Lower leg skin (tissue), 4 donors: ENCODE data around the gene TBX2. TPM values are rescaled to one million over a fixed set of nuclear protein-coding genes. Genes with fewer than 3 reads are reported as not detected.

Experiments used
- DNase-seq, 2 donors: peaks; one replicate each; pipeline ENCODE4 v3.0.0-alpha.2; 2019; ENCODE audit warnings: low spot score in 2 of 2
- H3K4me3 ChIP-seq: fragments of 200-600 bp; sonication (generic); 2 replicates; pipeline ENCODE4 v1.5.1; 2017; ENCODE audit warnings: mild to moderate bottlenecking, low read depth; ENCODE audit not compliant: poor library complexity, severe bottlenecking
- CTCF ChIP-seq, 3 donors: fragments of 450-650 bp; IDR thresholded peaks; one replicate each; pipeline ENCODE4 v1.5.1; 2016; ENCODE audit warnings: antibody characterized with exemption in 3 of 3, mild to moderate bottlenecking in 3 of 3, moderate library complexity in 2 of 3
- POLR2A ChIP-seq, 2 donors: fragments of 450-650 bp; IDR thresholded peaks; one replicate each; pipeline ENCODE4 v1.6.1; 2016 to 2017; ENCODE audit warnings: antibody characterized with exemption in 2 of 2, mild to moderate bottlenecking in 1 of 2, moderate library complexity in 1 of 2
- WGBS, 2 donors: methylation state at CpG; one replicate each; pipeline ENCODE4 v1.1.5; 2018; 5-methylcytosine and 5-hydroxymethylcytosine counted together
- intact Hi-C: fragments of 100-400 bp; cut with DNase I; formaldehyde crosslinking; loops from one replicate; pipeline ENCODE4 v1.15.0; 2023; ENCODE audit warnings: low total_unique reads
- total RNA-seq, 4 donors: library from RNA; depleted of rRNA; stranded (reverse); fragments of >200 nt; gene quantifications; one replicate each; pipeline ENCODE4 v1.1.0, GENCODE V29; 2016

Gene TBX2
- total RNA-seq, 4 donors from 2014 or later = 0.25 to 9.1 (median 5.7) TPM

GRCh38 chr17:61404913-61405685 is 5.5 kb downstream of the TBX2 start:
- WGBS, 2 donors = 59 to 66% methylated on average over 50 to 54 of the region's 71 CpGs
- DNase-seq = no peak
- H3K4me3 ChIP-seq = no peak overlapping the region
- intact Hi-C loops = no loop called here
- no peak for TF ChIP-seq POLR2A (IDR thresholded peaks at IDR 0.05)
- no peak for TF ChIP-seq CTCF (IDR thresholded peaks at IDR 0.05)

GRCh38 chr17:61405686-61406536 is 6.3 kb downstream of the TBX2 start:
- no peak for DNase-seq
- no peak for TF ChIP-seq POLR2A (IDR thresholded peaks at IDR 0.05)
- no peak for TF ChIP-seq CTCF (IDR thresholded peaks at IDR 0.05)
- 46 to 78% methylated on average over 18 to 19 of the region's 37 CpGs for WGBS, 2 donors
- intact Hi-C loops = no loop called here
- no peak overlapping the region for H3K4me3 ChIP-seq

GRCh38 chr17:61406537-61406845 is 6.8 kb downstream of the TBX2 start:
- TF ChIP-seq POLR2A (IDR thresholded peaks at IDR 0.05) (no peak), CTCF (IDR thresholded peaks at IDR 0.05) (no peak)
- H3K4me3 ChIP-seq = no peak overlapping the region
- no peak for DNase-seq
- intact Hi-C loops = no loop called here
- WGBS, 2 donors = 48 to 65% methylated on average over 1 of the region's 1 CpG

- no peak overlapping the region for H3K4me3 ChIP-seq
- DNase-seq = no peak
- intact Hi-C loops = no loop called here
- 72 to 75% methylated on average over 8 of the region's 8 CpGs for WGBS, 2 donors
- no peak for TF ChIP-seq CTCF (IDR thresholded peaks at IDR 0.05)
- TF ChIP-seq POLR2A (IDR thresholded peaks at IDR 0.05) = no peak
Observed at GRCh38 chr17:61406971-61407911, 7.6 kb downstream of the TBX2 start.

- intact Hi-C loops = no loop called here
- 73% methylated on average over 32 to 35 of the region's 41 CpGs for WGBS, 2 donors
- DNase-seq = no peak
- H3K4me3 ChIP-seq = no peak overlapping the region
- TF ChIP-seq CTCF (IDR thresholded peaks at IDR 0.05) (no peak), POLR2A (IDR thresholded peaks at IDR 0.05) (no peak)
Observed at GRCh38 chr17:61408151-61409041, 8.8 kb downstream of the TBX2 start.
